Measurements from ENCODE around the gene NRG3.

NRG3 gene

DNA sequence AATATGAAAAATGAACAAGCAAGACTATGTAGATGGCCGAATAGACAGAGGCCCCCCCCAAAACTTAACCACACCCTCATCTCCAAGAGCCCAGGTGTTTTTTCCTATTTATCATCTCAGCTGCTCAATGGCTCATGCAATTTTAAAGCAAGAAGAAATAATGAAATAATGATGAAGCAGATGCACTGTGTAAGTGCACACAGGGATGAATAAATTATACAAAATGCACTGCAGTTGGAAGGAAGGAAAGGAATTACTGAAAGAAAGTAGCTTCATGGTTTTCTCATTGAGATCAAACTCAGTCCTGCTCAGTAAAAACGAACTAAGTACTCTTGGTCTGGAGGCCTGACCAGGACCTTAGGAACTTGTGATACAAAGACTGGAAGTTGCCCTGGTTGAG lies 810.1 kb downstream of the NRG3 start:
- DNase-seq (ENCODE audit: low read depth), result no peak

DNA sequence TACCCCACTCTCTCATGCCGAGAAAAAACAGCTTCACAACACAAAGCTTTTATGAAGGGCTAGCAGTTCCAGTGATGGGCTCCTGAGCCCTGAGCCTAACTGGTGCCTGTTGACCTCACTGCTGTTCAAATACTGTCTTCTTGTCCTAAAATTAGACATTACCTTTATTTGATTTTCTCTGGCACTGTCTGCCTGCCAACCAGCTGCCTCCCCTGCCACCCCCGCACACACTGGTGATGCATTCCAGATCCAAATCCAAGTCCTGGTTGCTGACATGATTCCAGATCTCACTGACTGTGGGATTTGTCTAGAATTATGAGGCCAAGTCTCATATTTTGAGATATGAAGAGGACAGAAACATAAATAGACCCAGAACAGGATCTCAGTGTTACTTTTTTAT lies 816.2 kb downstream of the NRG3 start:
- no peak for DNase-seq (ENCODE audit: low read depth)

DNA sequence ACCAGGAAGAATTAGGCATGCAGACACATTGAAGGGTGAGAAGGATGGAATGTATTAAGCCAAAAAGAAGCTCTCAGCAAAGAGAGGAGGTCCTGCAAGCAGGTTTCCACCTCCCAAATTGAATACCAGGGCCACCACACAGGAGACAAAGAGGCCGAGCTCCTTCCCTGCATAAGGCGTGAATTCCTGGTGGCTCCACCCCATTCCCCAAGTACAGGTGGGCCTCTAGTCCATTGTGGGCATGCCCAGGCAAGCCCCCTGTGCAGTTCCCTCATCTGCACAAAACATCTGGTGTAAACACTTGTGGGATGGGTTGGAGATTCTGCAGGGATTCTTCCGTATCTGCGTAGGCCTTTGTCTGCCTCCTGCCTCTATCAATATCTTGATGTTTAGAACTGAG lies 817.5 kb downstream of the NRG3 start:
- no peak for DNase-seq (ENCODE audit: low read depth)

DNA sequence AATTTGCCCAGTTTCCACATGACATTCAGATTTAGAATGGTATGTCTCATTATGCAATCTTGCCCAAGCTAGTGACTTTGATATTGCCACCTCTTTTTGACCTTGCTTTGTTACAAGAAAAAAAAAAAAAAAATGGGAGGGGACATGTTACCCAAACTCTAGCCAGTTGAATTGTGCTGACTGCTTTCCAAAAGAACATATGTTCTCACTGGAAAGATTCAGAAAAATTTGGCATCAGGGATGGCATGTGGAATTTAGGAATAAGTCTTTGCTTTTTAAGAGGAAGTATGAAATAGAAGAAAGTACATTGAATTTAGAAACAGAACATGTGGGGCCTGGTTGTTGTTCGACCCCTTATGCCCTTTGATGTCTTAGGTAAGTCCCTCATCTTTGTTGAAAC lies 846.8 kb downstream of the NRG3 start:
- no peak for DNase-seq (ENCODE audit: low read depth)

DNA sequence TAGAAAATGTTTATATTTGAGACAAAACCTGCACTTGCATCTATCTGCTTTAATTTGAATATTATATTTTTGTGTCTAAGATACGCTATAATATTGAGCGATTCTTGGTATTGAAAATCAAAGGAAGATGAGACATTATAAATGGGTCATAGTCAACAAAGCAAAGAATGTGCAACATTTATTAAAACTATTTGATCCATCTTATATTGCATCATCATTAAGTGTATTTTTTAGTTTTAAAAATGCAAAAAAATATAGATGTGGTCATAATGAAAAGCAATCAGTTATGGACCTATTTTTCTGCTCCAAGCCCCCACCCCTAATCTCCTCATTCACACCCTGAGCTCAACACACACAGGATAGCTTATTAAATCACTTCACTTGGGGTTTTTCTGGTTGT lies 847.3 kb downstream of the NRG3 start:
- no peak for DNase-seq (ENCODE audit: low read depth)

DNA sequence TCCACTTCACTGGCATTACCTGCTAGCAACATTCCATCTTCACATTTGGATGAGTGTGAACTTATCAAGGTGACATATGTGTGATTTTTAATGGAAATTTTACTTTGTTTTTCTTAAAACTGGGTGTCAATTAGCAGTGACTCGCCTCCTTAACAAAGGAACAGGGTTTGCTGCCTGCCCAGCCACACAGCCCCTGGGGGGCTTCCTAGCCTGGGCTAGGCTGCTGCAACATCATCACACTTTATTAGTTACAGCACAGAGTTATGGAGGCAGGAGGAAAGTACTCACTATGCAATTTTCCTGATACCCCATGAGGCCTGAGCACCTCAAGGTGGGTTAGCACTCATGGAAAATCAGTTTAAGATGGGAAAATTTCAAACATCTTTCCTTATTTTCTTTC lies 861.3 kb downstream of the NRG3 start:
- no peak for DNase-seq (ENCODE audit: low read depth)

DNA sequence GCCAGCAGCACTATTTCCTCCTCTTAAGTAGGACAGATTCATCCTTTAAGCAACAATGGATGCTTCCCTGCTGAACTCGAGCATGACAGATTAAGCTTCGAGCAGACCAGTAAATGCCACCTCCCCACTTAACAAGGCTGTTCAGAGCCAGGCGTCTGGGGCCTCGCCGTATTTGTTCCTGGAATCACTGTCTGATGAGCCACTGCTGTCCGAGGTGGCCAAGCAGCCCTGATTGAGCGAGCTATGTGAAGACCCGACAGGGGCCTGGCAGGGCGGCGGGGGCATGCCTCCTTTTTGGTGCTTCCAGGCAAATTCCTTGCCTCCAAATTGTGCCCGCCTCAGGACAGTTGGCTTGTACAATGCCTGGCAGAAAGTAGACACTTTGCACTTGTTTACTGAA lies 862.6 kb downstream of the NRG3 start:
- no peak for DNase-seq (ENCODE audit: low read depth)

DNA sequence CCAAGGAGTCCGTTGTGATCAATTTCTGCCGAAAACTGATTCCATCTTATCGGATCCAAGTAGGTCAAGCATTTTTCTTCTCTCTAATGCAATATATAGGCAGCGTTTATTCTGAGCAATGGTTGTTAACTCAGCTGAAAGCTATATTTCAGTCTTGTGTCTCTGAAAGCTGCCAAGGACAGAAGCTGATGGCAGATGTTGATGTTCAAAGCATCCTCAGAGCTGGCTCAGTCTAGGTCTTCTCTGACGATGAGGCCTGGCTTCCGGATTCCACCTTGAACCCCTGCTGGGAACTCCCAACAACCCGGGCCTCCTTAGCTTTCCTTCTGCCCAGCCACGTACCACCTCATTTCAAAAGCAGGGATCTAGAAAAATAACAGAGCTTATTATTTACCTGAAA lies 863.6 kb downstream of the NRG3 start:
- no peak for DNase-seq (ENCODE audit: low read depth)

DNA sequence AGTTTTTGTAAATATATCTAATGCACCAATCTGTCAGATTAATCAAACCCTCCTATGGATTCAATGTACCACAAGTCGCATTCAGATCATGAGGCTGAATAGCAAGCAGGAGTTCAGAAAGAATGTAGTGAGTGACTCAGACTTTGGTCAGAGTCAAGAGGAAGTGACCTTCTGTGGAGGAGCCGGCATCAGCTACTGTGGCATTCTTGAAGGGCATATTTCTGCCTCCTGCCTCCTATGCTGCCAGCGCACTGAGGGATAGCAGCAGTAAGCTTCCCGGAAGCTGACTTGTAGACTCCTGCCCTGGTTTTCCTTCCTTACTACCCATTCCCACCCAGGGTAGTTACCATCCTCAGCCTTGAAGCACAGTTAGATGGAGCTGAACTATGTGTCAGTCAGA lies 867.5 kb downstream of the NRG3 start:
- DNase-seq (ENCODE audit: low read depth), result no peak

DNA sequence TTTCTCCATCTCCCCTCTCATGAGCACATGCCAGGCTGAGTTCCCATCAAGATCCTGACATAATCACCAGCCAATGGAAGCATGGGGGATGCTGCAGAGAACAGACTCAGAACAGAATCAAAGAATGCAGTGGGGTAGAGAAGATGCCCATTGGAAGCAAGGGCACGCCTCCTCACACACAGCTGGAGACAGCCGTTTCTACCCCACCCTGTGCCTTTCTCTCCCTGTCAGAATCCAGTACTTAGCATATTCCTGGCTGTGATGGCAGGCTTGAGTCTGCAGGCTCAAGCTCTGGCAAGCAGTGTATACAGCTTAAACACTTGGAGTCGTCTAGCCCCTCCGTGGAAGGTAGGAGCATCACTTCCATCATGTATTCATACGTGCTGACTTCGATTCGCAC lies 867.9 kb downstream of the NRG3 start:
- DNase-seq (ENCODE audit: low read depth), result no peak

DNA sequence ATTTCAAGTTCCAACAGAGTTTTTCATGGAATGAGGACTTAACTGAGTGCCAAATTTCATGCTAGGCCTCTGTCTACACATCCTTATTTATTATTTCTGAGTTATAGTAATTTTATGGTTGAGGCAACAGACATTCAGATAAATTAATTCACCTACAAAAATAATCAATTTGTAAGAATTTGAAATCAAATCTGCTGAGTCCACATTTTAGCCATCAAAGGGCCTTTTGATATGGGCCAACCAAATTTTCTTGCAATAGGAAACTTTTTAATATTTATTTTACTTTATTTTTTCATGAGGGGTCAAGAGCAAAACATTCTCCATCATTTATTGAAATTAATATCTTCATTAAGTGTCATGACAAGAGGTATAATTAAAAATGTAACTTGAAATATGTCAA lies 875.5 kb downstream of the NRG3 start:
- DNase-seq (ENCODE audit: low read depth), result no peak

DNA sequence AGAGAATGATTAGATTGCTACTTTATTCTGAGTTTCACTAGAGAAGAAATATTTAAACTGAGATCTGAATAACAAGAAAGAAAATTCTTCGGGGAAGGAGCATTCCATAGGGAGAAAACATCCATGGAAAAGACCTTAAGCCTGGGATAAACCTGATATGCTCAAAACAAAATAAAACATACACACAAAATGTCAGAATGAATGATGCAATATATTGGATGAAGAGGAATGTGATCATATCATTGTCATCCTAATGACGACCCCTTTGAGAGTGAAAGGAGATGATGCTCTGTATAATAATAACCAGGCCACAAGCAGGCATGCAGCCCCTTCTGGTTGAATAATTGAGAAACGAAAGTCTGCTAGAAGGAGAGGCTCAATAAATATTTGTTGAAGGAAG lies 882.4 kb downstream of the NRG3 start:
- DNase-seq (ENCODE audit: low read depth), result no peak

DNA sequence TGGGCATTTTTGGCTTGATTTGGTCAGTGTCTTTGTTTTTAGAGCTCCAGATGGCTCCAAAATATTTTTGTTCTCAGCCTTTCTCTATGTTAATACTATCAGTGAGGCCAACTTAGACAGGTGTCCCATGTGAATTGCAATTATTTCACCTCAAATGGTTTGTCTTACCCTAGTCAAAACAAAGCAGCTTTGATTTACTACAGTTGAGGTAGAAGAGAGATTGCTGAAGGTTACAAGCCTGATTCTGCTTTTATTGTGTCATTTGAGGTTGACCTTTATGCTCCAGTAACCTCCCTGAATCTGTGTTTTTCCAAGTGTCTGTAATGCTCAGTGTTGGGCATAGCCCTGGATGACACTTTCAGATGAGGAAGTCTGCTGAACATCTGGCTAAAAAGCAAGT lies 882.9 kb downstream of the NRG3 start:
- DNase-seq (ENCODE audit: low read depth), result no peak

DNA sequence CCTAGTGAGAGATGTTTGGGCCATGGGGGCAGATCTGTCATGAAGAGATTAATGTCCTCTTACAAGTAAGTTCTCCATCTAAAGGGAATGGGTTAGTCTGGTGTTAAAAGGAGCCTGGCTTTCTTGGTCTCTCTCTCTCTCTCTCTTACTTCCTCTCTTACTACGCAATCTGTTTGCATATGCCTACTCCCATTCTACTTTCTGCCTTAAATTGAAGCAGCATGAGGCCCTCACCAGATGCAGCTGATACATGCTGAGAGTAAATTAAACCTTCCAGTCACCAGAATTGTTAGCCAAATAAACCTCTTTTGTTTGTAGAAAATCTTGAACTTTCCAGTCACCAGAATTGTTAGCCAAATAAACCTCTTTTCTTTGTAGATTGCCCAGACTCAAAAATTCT lies 884.1 kb downstream of the NRG3 start:
- no peak for DNase-seq (ENCODE audit: low read depth)

DNA sequence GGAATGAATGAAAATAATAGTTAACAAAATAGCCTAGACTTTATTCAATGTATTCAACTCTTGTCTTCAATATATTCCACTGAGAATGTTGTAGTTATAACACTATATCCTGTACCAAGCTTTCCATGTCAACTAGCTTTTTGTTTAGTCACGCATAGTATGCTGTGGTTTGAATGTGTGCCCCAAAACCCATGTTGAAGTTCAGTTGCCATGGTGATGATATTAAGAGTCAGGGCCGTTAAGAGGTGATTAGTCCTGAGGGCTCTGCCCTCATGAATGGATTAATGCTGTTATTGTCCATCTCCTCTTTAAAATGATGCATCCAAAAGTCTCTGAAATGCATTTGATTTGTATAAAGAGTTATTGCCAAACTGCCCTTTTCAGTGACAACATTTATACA lies 887.6 kb downstream of the NRG3 start:
- DNase-seq (ENCODE audit: low read depth), result no peak

DNA sequence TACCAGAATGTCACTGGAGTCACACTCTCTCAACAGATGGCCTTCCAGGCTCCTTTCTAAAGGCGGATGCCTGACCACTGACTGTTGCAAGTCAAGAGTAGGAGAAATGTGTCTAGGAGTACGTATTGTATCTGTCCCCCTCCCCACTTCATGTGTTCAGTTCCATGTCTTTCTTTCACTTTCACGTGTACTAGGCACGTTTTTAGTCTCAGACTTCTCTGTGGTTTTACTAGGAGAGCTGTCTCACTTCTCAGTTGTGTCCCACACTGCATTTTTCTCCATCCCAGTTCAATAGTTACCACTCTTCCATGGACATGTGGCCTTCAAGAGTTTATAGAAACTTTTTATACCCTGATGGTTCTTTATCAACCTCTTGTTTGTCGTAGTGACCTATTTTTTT lies 893.0 kb downstream of the NRG3 start:
- no peak for DNase-seq (ENCODE audit: low read depth)

DNA sequence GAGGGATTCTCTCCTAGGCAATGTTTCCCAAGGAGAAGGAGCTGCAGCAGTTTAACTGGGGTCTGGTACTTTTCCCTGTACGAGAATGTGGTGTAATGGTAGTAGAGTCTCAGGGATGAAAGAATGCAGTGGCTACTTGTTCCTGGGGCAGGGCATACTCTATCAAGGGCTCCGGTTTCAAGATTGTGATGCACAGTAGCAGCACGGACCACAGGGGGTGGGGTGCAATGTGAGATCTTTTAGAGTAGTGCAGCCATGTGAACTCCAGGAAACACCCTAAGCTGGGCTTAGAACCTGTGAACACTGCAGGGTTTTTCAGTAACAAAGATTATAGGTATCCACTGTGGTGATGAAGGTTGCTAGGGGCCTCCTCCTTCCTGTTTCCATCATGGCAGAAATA lies 903.9 kb downstream of the NRG3 start:
- DNase-seq (ENCODE audit: low read depth), result no peak

DNA sequence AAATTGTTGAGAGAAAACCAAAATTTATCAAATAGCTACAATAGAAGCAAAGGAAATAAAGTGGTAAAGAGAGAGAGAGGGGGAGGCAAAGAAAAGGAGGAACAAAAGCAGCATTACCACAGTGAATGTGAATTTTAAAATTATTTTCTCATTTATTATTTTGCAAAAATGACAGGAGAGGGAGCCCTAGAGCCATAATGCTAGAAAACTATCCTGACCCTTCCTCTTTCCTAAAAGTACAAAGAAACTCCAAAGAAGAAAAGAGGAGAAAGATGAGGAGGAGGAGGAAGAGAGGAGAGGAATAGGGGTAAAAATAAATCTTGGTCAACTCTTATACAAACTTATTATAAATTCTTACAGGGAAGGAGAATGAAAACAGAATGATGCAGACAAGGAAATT lies 921.5 kb downstream of the NRG3 start:
- no peak for DNase-seq (ENCODE audit: low read depth)

DNA sequence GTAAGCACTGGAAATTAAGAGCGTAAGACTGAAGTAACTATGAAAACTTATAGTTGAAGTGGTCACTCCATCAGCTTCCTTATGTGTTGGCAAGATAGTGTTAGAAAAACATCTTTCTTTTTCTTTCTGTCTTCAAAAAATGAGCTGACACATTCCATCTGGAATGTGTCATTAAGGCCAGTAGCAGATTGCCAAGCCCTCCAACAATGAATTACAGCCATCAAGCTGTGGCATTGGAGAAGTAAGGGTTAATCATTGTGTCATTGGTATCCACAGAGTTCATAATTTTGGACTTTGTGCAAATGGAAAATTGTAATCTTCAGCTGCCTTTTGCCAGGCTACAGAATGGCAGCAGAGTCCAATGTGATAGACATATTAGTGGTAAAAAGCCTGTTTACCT lies 926.3 kb downstream of the NRG3 start:
- DNase-seq (ENCODE audit: low read depth), result no peak

DNA sequence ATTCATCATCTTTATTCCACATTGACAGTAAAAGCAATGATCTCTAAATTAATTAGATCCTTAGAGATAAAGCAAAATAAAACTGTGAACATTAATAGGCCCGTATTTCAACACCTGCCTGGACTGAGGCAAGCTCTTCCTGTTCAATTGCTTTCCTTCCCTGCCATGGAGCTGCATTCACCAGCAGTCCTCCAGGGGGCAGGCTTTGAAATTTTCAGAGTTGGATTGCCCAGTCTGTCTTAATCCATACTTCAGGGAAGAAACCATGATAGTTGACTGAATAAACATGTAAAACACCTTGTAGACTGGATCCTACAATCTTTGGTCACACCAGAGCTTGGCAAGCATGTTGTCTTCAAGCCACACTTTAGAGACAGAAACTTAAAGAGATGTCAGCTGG lies 936.6 kb downstream of the NRG3 start:
- no peak for DNase-seq (ENCODE audit: low read depth)

DNA sequence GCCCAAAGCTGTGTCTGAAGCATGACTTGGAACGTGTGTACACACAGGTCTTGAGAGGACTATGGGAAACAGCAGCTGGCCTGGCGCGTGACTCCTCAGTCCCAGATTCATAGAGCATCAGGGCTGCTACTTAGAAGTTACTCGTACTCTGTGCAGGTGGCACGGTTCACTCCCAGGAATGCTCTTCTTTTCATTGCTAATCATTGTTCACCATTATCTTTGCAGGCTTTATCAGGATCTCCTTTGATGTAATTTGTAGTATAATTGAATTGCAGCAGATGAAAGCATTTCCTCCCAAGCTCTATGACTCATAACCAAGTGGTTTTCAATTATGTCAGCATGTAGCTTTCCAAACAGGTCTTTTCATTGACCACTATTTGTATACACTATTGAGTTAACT lies 938.9 kb downstream of the NRG3 start:
- no peak for DNase-seq (ENCODE audit: low read depth)

DNA sequence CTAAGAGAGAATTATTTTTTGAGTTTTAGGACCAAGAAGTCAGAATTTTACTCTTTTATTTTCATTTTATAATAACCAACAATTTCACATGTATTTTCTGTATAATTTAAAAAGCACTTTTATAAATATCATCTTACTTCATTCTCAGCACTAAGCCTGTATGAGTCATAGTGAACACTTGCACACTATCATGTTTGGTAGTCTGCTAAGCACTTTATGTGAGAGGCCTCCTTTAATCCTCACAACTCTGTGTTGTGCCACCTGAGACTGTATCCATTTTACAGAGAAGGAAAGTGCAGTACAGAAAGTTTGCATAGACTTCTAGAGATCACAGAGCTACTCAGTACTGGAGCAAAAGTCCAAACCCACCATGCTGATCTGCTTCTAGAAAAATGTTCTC lies 939.6 kb downstream of the NRG3 start:
- DNase-seq (ENCODE audit: low read depth), result no peak

DNA sequence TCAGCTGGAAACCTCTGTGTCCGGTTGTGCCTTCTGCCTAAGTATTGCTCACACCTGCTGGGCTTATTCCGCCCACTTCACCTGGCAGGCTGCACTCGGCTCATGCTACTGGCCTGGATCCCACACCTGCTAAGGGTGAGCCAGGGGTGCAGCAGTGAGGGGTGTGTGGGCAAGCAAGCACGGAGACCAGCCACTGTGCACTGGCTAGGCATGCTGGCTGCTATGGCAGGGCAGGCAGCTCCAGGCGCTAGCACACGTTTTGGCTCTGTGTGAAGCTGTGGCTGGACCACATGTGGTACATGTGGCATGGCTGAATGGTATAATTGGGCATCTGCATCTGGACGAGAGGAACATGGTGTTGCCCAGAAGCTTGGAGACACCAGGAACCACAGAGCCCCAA lies 940.7 kb downstream of the NRG3 start:
- no peak for DNase-seq (ENCODE audit: low read depth)

DNA sequence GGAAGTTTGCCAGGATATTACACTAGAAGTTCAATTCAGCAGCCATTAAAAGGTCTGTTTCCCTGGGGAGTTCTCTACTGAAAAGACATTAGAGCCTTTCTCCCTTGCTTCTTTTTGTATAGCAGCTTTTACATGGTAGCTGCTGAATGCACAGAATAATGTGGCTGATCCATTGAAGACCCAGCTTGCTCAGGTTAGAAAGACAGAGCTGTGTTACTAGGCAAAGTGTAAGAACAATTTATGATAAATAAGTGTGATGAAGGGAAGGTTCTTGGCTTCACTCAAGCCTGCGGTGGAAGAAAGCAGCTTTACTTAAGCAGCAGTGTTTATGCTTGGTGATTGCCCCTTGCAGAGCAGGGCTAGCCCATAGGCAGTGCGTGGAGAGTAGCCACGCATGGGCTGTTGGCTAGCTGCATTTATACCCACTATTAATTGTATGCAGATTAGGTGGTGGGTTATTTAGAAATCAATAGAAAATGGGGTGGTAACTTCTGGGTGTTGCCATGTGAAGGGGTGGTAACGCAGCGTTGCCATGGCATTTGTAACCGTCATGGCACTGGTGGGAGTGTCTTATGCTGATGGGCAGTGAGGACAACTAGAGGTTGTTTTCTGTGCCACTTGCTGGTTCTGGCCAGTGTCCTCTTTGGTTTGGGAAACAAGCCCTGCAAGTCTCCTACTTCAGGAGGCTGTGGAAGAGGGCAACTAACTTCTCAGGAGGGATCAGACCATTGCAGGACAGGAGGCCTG lies 942.9 kb downstream of the NRG3 start:
- no peak for DNase-seq (ENCODE audit: low read depth)

DNA sequence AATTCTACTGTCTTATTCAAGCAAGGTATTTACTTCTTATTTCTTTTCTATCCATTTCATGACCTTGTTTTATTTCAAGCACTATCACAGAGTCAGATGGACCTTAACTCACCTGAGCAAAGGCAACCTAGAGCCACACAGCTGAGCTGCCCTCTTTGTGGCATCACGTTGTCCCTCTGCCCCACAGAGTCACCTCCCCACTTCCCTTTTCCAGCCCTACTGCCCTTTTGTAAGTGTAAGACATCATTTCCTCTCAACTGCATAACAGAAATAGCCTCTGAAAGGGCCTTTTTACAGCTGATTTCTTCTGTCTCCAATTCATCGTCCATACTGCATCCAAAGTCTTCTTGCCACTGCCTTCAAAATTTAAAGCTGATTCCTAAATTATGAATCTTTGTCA lies 946.0 kb downstream of the NRG3 start:
- DNase-seq (ENCODE audit: low read depth), result no peak

Measured in CMK (cell line).